ENCODE results near the gene ZDHHC6.

The ZDHHC6 gene

GRCh38 chr10:112393341-112393740 is 53.4 kb downstream of the ZDHHC6 start:
- no peak for TF ChIP-seq SIN3A (IDR thresholded peaks at IDR 0.05; ENCODE audit: borderline replicate concordance, insufficient read depth, low read length)
- no peak for TF ChIP-seq TAF1 (IDR thresholded peaks at IDR 0.05; ENCODE audit: borderline replicate concordance, insufficient read depth, low read length)
- no peak for TF ChIP-seq POLR2AphosphoS5 (IDR thresholded peaks at IDR 0.05; ENCODE audit: low read depth, low read length)
- TF ChIP-seq FOXP2 (optimal IDR thresholded peaks at IDR 0.05; ENCODE audit: borderline replicate concordance, extremely low read depth, extremely low read length, insufficient read depth), result no peak
- no peak for TF ChIP-seq REST (IDR thresholded peaks at IDR 0.05; ENCODE audit: insufficient read depth in 1 of 2, low read depth in 2 of 2, low read length in 2 of 2)

- no peak for TF ChIP-seq POLR2AphosphoS5 (IDR thresholded peaks at IDR 0.05; ENCODE audit: low read depth, low read length)
- TF ChIP-seq SIN3A (IDR thresholded peaks at IDR 0.05; ENCODE audit: borderline replicate concordance, insufficient read depth, low read length), result no peak
- no peak for TF ChIP-seq TAF1 (IDR thresholded peaks at IDR 0.05; ENCODE audit: borderline replicate concordance, insufficient read depth, low read length)
- TF ChIP-seq FOXP2 (optimal IDR thresholded peaks at IDR 0.05; ENCODE audit: borderline replicate concordance, extremely low read depth, extremely low read length, insufficient read depth), result no peak
- TF ChIP-seq REST (IDR thresholded peaks at IDR 0.05; ENCODE audit: insufficient read depth in 1 of 2, low read depth in 2 of 2, low read length in 2 of 2), result no peak
Observed at GRCh38 chr10:112390125-112390703, 56.5 kb downstream of the ZDHHC6 start.

GRCh38 chr10:112389271-112389822 is 57.4 kb downstream of the ZDHHC6 start:
- TF ChIP-seq FOXP2 (optimal IDR thresholded peaks at IDR 0.05; ENCODE audit: borderline replicate concordance, extremely low read depth, extremely low read length, insufficient read depth) (no peak), TAF1 (IDR thresholded peaks at IDR 0.05; ENCODE audit: borderline replicate concordance, insufficient read depth, low read length) (no peak), SIN3A (IDR thresholded peaks at IDR 0.05; ENCODE audit: borderline replicate concordance, insufficient read depth, low read length) (no peak), REST (IDR thresholded peaks at IDR 0.05; ENCODE audit: insufficient read depth in 1 of 2, low read depth in 2 of 2, low read length in 2 of 2) (no peak), POLR2AphosphoS5 (IDR thresholded peaks at IDR 0.05; ENCODE audit: low read depth, low read length) (no peak)

- TF ChIP-seq TAF1 (IDR thresholded peaks at IDR 0.05; ENCODE audit: borderline replicate concordance, insufficient read depth, low read length), result no peak
- TF ChIP-seq SIN3A (IDR thresholded peaks at IDR 0.05; ENCODE audit: borderline replicate concordance, insufficient read depth, low read length), result no peak
- TF ChIP-seq FOXP2 (optimal IDR thresholded peaks at IDR 0.05; ENCODE audit: borderline replicate concordance, extremely low read depth, extremely low read length, insufficient read depth), result no peak
- no peak for TF ChIP-seq POLR2AphosphoS5 (IDR thresholded peaks at IDR 0.05; ENCODE audit: low read depth, low read length)
- no peak for TF ChIP-seq REST (IDR thresholded peaks at IDR 0.05; ENCODE audit: insufficient read depth in 1 of 2, low read depth in 2 of 2, low read length in 2 of 2)
Observed at GRCh38 chr10:112388548-112388947, 58.2 kb downstream of the ZDHHC6 start.
